Skeletal muscle cell (primary cell): Measurements from ENCODE around the gene MAGEA12.
"Not testable (repeated sequence)": the region's sequence is repeated elsewhere in the genome, so short reads cannot be mapped to it uniquely, and the experiment has no call there.

Source experiments
- DNase-seq: peaks from one replicate; pipeline ENCODE4 v3.0.0-alpha.2; 2010; ENCODE audit warnings: low read depth
- H3K4me3 ChIP-seq: 2 replicates; pipeline ENCODE4 v1.5.1; 2011; ENCODE audit warnings: low read depth, mild to moderate bottlenecking, control low read depth, low read length, moderate library complexity

Gene MAGEA12

GRCh38 chrX:152759544-152759943 is 26.0 kb downstream of the MAGEA12 start:
- not testable (repeated sequence) for H3K4me3 ChIP-seq, DNase-seq

DNA sequence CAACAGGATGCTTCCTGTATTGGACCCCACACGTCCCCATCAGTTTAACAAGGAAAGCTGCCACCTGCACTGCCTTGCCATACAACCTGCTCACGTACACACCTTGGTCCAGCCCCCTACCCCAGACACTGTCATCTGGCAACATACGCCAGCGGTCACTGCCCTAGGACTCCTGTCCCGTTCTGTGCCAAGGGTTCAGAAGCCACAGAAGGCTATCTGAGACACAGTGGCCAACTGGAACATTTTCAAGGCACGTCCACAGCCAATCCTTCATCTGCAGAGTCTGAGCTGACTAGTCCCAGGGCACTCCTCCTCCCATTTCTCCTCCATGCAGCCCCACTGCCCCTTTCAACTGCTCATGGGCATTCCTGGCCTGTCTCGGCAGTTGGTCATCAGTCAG is 28.0 kb downstream of the MAGEA12 start:
- H3K4me3 ChIP-seq, DNase-seq: not testable (repeated sequence)

- H3K4me3 ChIP-seq, DNase-seq: not testable (repeated sequence)
These were observed 33.0 kb downstream of the MAGEA12 start for GRCh38 chrX:152766562-152766961.

GRCh38 chrX:152769549-152770289 is 36.2 kb downstream of the MAGEA12 start, which contains the start of gene MAGEA6:
TSS of gene MAGEA6 (minus strand) at chrX:152769689. CDS start at chrX:152767650, 2,039 bp downstream.
- H3K4me3 ChIP-seq = not testable (repeated sequence)

GRCh38 chrX:152787062-152787461 is 53.5 kb downstream of the MAGEA12 start:
- H3K4me3 ChIP-seq, DNase-seq: not testable (repeated sequence)

More at GRCh38 chrX:152769549-152770289, 36.2 kb downstream of the MAGEA12 start, which contains the start of gene MAGEA6:
- DNase-seq = not testable (repeated sequence)
